ENCODE results near the gene TIMM17B.

TIMM17B gene

DNA sequence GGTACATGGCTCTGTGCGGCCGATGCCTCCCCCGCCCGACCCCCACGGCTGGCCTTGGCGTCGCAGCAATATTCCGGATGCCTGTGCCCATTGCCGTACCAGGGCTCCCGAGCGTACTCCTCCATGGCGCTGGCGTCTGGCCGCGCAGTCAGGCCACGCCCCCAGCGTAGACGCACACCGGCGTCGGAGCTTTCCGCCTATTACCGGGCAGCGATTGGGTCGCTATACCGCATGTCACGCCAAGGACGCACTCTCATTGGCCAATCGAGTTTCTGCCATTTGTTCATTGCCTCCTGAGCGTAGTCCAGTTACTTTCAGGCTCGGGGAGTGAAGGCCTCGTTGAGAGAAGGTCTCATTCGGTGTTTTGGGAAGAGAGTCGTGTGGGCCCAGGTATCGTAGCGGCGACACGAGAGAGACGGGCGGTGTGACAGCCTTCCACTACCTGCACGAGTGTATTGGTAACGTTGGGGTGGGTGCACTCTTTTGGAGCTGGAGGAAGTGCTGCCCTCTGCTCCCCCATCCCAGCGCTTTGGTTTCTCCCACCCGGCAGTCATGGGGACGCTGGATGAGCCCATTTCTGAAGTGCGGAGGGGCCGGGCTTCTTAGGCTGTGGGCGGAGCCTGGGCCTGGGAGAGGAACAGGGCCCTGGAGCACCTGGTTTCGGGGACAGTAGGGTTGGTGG is at the start of gene TIMM17B, which contains the start of gene PQBP1:
Gene TIMM17B (minus strand): TSS at position 144 of the 682 bp plus-strand sequence. CDS start 19 bp downstream, at position 125.
Gene PQBP1 (plus strand): TSS at position 306 of the 682 bp plus-strand sequence. CDS start 580 bp downstream, outside the sequence.
- peak; percentile 71 to 79 (median 78) for DNase-seq (ENCODE audit: low read depth in 3 of 3)

DNA sequence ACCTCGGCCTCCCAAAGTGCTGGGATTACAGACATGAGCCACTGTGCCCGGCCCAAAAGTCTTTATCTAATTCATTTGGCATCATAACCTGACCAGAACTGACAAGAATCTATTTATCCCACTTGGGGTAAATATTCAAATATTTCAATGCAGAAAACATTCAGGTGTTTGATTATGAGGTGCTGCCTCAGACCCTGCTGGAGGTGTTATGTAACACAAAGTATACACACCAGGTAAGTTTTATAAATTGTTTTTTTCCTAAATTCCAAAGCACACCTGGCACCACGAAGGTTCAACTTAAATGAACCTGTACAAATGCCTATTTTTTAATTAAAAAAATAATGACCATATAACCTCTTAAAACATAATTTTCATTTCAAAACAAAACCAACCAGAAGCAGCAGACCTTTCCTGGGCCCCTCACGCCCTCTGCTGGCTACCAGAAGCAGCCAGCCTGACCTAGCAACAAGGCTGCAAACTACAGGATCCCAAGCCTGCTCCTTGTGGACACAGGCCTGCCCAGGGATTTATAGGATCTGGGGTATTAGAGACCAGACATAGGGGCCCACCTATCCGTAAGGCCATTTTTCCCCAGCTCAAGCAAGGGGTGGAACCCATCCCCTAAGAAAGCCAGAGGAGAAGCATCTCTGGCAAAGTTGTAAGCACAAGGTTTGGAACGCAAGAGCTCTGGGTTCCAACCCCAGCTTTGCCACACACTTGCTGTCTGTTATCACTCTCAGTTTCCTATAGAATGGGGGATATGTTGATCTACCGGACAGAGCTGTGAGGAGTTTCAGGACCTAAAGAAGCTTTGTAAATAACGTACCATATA is 48.2 kb upstream of the TIMM17B start:
- peak in 1 of 3 donors; percentile 61 for DNase-seq (ENCODE audit: low read depth in 3 of 3)

- no peak for DNase-seq (ENCODE audit: low read depth in 3 of 3)
These were observed 45.3 kb upstream of the TIMM17B start for GRCh38 chrX:48942895-48943294.

DNA sequence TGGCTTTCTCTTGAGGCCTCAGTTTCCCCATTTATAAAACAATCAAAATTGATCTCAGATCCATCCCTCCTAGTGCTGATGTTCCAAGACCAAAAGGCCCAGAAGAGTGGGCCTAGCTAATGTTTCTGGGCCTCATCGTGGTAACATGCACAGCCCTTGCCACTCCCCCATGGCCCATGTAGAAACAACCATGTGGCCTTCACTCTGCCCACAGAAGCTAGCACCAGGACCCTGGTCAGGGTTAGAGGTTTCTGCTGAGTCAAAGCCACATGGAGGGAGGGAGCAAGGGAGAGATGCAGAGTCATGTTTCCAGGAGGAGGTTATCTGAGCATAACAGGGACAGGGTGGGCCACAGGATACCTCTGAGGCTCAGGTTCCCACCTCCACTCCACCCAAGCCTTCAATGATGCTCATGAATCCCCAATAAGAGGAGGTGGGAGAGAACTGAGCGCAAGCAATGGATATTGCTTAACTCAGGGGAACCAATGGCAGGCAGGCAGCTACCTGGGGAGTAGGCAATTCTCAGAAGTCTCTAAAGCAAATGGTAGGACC is 42.9 kb upstream of the TIMM17B start:
- no peak for DNase-seq (ENCODE audit: low read depth in 3 of 3)

GRCh38 chrX:48939524-48940228 is 42.1 kb upstream of the TIMM17B start:
- DNase-seq (ENCODE audit: low read depth in 3 of 3) = no peak

DNA sequence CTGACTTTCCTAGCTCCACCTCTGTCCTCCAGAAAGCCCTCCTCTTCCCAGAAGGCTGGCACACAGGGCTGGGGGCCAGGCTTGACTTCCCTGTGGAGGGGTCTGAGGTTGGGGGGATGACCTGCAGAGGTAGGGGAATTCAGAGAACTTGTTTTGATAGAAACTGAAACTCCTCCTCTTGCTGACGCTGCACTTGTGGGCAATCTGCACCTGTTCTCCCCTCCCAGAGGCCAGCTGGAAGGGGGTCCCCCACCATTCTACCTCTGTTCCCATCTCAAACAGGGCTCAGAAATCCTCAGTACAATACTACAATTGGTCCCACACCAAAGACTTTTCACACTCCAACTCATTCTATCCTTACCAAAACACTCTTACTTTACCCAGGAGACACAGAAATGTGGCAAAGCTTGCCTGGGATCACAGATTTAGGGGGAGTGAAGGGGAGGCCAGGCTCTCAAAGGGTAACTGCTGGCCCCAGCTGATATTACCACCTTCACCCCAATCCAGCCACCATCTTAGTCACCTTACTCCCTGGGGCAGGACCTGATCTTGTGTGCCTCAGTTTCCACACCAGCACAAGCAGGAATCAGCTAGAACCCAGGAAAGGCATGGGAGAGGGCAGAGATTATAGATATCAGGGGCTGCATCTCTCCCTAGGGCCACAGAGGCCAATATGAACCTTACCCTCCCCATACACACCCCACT is 41.3 kb upstream of the TIMM17B start:
- DNase-seq (ENCODE audit: low read depth in 3 of 3) = peak; percentile 52 to 74 (median 73)

DNA sequence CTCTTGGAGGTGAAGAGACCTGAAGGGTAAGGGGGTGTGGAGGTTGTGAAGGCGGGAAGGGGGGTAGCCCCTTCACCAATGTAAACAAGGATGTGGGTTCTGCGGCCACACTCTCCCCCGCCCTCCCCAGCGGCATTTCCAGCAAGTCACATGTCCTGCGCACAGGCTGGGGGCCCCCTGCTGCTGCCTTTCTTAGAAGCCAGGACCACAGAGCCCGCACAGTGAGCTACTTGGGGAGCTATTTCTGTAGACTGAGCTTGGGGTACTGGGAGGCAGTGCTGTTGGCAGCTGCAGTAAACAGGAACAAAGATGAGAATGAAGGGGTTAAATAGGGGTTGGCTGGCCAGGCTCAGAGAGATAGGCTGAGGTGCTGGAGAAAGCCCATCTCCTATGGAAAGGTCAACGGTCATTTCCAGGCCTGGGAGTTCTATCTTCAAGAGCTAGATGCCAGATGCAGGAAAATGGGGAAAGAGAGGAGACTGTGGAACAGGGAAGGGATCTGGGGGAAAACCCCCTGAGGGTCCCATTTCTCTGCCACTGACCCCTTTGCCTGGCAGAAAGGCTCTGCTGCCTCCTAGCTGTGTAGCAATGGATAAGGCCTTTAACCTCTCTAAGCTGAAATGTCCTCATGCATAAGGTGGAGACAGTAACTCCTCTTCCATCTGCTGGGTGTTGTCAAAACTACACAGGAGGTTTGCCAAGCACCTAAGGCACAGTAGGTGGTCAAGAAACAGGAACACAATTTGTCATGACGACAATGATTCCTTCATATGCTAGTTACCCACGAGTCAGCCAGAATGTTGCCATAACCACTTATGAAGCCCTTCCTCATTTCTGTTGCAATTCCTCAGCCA is 39.7 kb upstream of the TIMM17B start:
- DNase-seq (ENCODE audit: low read depth in 3 of 3) = peak; percentile 79 to 88 (median 86)

DNA sequence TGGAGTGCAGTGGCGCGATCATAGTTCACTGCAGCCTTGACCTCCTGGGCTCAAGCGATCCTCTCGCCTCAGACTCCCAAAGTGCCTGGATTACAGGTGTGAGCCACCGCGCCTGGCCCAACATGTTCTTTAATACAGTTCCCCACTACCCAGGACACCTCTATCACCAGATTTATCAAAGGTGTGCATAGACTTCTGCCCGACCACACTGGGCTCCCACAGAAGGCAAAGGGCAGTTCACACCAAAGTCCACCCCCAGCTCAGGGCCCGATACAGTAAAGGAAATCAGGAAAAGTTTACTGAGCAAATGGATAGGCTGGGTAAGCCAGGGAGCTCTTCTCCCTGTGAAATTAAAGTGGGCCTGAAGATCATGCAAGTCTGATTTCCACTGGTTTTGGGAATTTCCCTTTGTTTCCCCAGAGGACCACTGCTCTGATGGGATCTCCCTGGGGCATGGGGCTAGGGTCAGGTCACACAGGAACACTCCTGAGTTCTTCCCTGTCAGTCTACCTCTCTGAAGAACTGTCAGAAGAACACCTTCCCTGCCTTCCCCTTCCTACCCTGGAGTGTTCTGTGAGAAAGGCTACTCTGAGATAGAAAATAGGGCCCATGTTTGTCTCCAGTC is 39.0 kb upstream of the TIMM17B start:
- DNase-seq (ENCODE audit: low read depth in 3 of 3) = no peak

DNA sequence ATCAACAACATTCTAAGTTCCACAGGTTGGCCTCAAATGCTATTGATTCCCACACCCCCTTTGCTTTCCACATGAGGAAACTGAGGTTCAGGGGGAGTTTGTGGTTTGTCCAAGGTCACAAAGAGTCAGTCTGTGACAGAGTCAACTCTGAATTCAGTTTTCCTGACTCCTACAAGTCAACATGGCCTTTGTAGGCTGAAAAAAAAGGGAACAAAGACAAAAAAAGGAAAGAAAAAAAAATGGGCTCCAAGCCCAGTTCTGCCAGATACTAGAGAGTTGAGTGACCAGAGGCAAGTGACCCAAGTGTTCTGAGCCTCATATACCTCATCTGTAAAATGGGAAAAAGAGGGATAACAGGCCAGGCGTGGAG is 37.7 kb upstream of the TIMM17B start:
- DNase-seq (ENCODE audit: low read depth in 3 of 3) = no peak

DNA sequence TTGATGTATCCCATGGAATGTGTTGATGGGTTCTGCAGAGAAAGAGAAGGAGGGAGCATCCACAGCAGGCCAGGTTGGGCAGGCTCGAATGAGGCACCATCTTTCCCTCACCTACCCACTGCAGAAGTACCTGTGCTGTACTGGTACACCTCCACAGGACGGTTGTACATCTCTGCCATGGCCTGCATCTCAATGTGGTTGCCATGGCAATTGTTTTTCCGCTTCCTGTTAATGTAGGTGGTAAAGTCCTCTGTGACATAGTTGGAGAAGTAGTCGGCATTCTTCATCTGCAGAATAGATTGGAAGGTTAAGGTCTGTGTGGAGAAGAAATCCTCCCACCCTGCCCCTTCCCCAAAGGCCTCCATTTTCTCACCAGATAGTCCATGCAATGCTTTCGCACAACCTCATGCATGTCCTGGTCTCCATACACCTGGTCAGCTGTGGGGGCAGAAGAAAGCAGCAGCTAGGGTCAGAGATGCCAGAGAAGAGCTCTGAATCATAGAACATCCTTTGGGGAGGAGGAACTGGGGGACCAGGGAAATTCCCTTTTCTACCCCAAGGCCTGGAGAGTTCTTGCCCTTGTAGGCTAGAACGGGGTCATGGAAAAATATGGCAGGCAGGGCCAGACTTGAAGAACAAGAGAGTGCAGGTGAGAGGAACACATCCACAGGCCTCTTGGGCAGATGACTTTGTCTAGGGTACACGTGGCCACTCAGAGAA is 37.2 kb upstream of the TIMM17B start:
- no peak for DNase-seq (ENCODE audit: low read depth in 3 of 3)

DNA sequence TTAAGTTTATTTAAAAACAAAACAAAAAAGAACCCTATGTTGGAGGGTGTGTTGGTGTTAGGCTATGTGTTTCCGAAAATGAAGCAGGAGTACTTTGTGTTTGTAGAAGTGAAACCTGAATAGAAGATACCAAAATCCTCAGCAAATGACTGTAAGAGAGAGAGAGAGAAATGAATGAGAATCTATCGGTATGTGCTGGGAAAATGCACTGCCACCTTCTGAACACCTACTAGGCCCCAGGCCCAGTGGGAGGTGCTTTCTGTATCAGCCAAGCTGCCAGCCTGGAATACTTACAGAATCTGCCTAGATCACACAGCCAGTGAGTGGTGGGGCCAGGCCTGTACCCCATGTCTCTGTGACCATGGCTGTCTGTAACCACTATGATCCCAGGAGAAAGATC is 36.2 kb upstream of the TIMM17B start:
- no peak for DNase-seq (ENCODE audit: low read depth in 3 of 3)

DNA sequence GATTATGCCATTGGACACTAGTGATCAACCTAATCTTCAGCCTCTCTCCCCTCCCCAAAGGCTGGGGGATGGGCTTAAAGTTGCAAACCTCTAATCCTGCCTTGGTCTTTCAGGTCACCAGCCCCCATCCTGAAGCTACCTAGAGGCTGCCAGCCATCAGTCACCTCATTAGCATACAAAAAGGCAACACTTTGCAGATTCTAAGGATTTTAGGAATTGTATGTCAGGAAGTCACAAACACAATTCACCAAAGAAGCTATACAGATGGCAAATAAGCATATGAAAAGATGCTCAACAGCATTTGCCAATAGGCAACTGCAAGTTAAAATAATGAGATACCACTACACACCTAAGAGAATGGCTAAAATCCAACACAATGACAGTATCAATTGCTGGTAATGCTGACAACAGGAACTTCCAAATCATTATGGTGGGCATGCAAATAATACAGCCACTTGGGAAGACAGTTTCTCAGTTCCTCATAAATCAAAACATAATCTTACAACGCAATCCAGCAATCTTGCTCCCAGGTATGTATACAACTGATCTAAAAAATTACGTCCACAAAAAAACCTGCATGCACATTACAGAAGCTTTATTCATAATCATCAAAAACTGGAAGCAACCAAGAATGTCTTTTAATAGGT is 30.3 kb upstream of the TIMM17B start:
- no peak for DNase-seq (ENCODE audit: low read depth in 3 of 3)

GRCh38 chrX:48927123-48927522 is 29.6 kb upstream of the TIMM17B start:
- DNase-seq (ENCODE audit: low read depth in 3 of 3) = no peak

DNA sequence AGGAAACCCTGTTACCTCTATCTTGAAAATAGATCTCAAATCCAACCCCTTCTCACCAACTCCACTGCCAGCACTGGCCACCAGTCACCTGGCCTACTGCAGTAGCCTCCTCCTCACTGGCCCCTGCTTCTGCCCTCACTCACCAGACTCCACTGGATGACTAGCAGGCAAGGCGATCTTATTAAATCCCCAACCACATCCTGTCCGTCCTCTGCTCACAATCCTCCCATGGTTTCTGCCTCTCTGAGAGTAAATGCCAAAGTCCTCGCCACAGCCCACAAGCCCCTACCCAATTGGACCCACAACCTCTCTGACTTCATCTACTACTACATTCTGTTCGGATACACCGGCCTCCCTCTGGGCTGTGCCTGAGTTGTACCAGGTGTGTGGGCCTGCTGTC is 26.7 kb upstream of the TIMM17B start:
- DNase-seq (ENCODE audit: low read depth in 3 of 3) = no peak

GRCh38 chrX:48923771-48924170 is 26.2 kb upstream of the TIMM17B start:
- no peak for DNase-seq (ENCODE audit: low read depth in 3 of 3)

GRCh38 chrX:48920718-48921104 is 23.1 kb upstream of the TIMM17B start:
- no peak for DNase-seq (ENCODE audit: low read depth in 3 of 3)

DNA sequence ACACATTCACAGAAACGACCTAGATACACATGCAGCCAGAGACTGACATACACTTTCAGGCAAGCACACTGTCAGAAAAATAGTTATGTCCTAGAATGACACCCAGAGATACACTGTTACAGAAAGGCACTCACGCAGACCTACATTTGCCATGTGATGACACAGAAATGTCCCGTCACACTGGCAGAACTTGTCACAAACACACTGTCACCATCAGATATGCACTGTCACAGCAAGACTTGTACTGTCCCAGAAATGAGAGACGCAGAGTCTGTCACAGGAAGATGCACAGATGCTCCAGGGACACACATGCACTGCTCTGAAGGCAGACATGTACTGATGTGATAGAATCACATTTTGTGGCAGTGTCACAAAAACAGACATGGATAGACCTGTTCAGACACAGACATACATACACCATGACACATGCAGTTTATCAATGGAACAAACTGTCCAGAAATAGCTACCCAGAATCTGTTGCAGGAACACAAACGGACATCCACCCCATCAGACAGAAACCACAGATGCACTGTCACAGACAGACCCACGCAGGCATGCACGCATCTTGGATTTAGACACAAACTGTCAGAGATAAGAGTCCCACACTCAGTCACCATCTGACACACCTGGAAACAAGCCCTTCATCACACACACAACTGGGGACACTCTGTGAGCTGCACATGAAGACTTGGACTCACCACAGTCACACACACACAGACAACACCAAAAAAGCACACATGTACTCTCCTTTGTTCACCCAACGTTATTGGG is 22.6 kb upstream of the TIMM17B start:
- no peak for DNase-seq (ENCODE audit: low read depth in 3 of 3)

GRCh38 chrX:48919360-48919841 is 21.8 kb upstream of the TIMM17B start:
- peak in 1 of 3 donors; percentile 34 for DNase-seq (ENCODE audit: low read depth in 3 of 3)

Measured in stimulated activated CD4-positive, alpha-beta T cell treated with anti-CD3 and anti-CD28 coated beads, TNF-alpha, amount 100 ng/mL, for 48 hours (primary cell).